Pancreas (tissue), 10 donors: ENCODE measurements around the gene LACTBL1. TPM values are rescaled to one million over a fixed set of nuclear protein-coding genes. Genes with fewer than 3 reads are reported as not detected.

ENCODE experiments used
- ATAC-seq, 4 donors: fragments of 200-7000 bp; cut with Tn5 transposase; one replicate each; pipeline versions ENCODE4 v1.8.0 to v1.9.1; 2020; ENCODE audit warnings: mild to moderate bottlenecking in 4 of 4, moderate library complexity in 4 of 4
- DNase-seq, 6 donors: peaks; one replicate each; pipeline ENCODE4 v3.0.0-alpha.2; 2020
- FAIRE-seq: peaks from 2 replicates; lab custom pipeline; 2012; peaks lifted over from hg19 to GRCh38; lab: Jason Lieb, UNC
- H3K27ac ChIP-seq, 4 donors: fragments of 200-600 bp; sonication (generic); 1 replicate in 3 of 4; 2 replicates in 1 of 4; pipeline versions ENCODE4 v1.5.0 to v1.8.0; 2020
- H3K27me3 ChIP-seq, 4 donors: fragments of 200-600 bp; one replicate each; pipeline ENCODE4 v1.8.0; 2021
- H3K36me3 ChIP-seq, 3 donors: fragments of 200-600 bp; sonication (generic) in 1 of 3; one replicate each; pipeline versions ENCODE4 v1.5.0 to v1.8.0; 2020 to 2021
- H3K4me1 ChIP-seq, 3 donors: fragments of 200-600 bp; one replicate each; pipeline ENCODE4 v1.8.0; 2021
- H3K4me3 ChIP-seq, 4 donors: fragments of 200-600 bp; sonication (generic) in 2 of 4; one replicate each; pipeline versions ENCODE4 v1.5.0 to v1.8.0; 2020 to 2021
- H3K9me3 ChIP-seq, 4 donors: fragments of 200-600 bp; one replicate each; pipeline ENCODE4 v1.8.0; 2021
- WGBS, 2 donors: extraction: QIAGEN DNeasy Blood & Tissue Kit; methylation state at CpG; one replicate each; pipeline ENCODE4 v1.1.7; 2013; 5-methylcytosine and 5-hydroxymethylcytosine counted together
- intact Hi-C, 3 donors: fragments of 100-400 bp; cut with DNase I; formaldehyde crosslinking; loops; one replicate each; pipeline versions ENCODE4 v1.11.1 to v1.14.2; 2022
- polyA plus RNA-seq, 2 donors: library from polyadenylated mRNA; stranded (reverse); fragments of 200-250 nt; gene quantifications; one replicate each; pipeline ENCODE4 v1.2.3, GENCODE V29; 2013
- total RNA-seq, 6 donors: library from RNA; stranded (reverse); fragmentation: NEBNext Ultra II Directional in 4 of 6; extraction: Animal tissue kit (Norgen Biotek cat#: 25700) in 4 of 6; gene quantifications; one replicate each; pipeline versions ENCODE4 v1.2.1 to v1.2.4, GENCODE V29; 2021 to 2023
- TF ChIP-seq, protein P1 (sequence below), 4 donors: fragments of 200-600 bp; sonication (generic) in 3 of 4; IDR thresholded peaks; one replicate each; pipeline versions ENCODE4 v1.5.0 to v1.8.0; 2021; ENCODE audit warnings: antibody characterized with exemption in 4 of 4
- donor health status: healthy with polysubstance abuse.
- donor health status: DM: no; HTN: no; CAD: no; lungs with moderate emphysema.
- donor health status: DM: no; HTN: no; CAD: no.
- donor health status: control.
- donor health status: control.
- donor health status: Bipolar disorder and iron deficiency.
- donor health status: DM: yes; HTN: yes; CAD: no.
- donor health status: DM: no; HTN: no; CAD: no.
- donor health status: DM: no; HTN: no; CAD: no.
- donor health status: DM: yes; HTN: yes; CAD: no.

The LACTBL1 gene
- total and polyA plus RNA-seq, 8 donors, result not detected

DNA sequence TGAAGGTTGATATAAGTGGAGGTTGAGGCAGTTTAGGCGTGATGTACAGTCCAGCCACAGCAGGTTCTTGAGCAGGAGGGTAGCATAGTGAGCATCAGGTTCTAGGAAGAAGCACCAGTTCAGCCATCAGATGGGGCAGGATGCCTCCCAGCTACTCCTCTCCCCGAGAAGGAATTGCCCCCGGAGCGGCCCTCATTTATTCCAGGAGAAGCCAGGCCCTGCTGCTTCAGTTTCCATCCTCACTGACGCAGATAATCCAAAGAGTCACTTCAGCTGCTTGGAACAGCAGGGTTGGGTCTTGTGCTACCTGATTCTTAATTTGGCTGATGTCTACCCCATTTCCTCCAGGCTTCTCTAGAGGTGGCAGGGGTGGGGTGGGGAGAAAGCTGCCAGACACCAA, 54.7 kb downstream of the LACTBL1 start:
- TF ChIP-seq, protein P1, sequence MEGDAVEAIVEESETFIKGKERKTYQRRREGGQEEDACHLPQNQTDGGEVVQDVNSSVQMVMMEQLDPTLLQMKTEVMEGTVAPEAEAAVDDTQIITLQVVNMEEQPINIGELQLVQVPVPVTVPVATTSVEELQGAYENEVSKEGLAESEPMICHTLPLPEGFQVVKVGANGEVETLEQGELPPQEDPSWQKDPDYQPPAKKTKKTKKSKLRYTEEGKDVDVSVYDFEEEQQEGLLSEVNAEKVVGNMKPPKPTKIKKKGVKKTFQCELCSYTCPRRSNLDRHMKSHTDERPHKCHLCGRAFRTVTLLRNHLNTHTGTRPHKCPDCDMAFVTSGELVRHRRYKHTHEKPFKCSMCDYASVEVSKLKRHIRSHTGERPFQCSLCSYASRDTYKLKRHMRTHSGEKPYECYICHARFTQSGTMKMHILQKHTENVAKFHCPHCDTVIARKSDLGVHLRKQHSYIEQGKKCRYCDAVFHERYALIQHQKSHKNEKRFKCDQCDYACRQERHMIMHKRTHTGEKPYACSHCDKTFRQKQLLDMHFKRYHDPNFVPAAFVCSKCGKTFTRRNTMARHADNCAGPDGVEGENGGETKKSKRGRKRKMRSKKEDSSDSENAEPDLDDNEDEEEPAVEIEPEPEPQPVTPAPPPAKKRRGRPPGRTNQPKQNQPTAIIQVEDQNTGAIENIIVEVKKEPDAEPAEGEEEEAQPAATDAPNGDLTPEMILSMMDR (IDR thresholded peaks at IDR 0.05), result no peak
- no peak overlapping the region for H3K27ac ChIP-seq
- H3K9me3 ChIP-seq, result no peaks in the 10 kb centered on the region
- H3K4me1 ChIP-seq, result no peaks in the 10 kb centered on the region
- intact Hi-C loops, result no loop called here
- no peak overlapping the region for H3K4me3 ChIP-seq
- no peaks in the 10 kb centered on the region for H3K27me3 ChIP-seq
- DNase-seq, result no peak
- ATAC-seq, result no peak
- 78 to 86% methylated on average over 5 of the region's 5 CpGs for WGBS, 2 donors
- FAIRE-seq, result no peak
- H3K36me3 ChIP-seq, result no peaks in the 10 kb centered on the region

DNA sequence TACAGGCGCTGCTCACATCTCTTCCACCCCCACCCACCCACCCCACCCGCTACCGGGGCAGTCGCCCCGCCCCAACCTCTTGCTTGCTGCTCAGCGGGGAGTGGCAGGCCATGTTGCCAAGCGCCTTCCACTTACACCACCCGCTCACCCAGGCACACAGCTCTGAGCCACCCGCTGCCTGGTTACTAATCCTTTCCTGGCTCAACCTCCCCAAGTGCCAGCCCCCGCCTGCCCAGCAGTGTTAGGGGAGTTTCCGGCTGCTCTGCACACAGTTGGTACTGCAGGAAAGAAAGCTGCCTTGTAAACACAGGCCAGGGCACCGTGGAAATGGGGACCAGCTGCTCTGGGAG, 56.2 kb downstream of the LACTBL1 start:
- TF ChIP-seq, protein P1 (IDR thresholded peaks at IDR 0.05), result no peak
- Histone ChIP-seq H3K36me3 (no peaks in the 10 kb centered on the region), H3K4me1 (no peaks in the 10 kb centered on the region), H3K9me3 (no peaks in the 10 kb centered on the region), H3K4me3 (no peak overlapping the region), H3K27me3 (no peaks in the 10 kb centered on the region), H3K27ac (no peak overlapping the region)
- FAIRE-seq, result no peak
- intact Hi-C loops, result no loop called here
- ATAC-seq, result peak in 1 of 4 donors; percentile 72
- no peak for DNase-seq
- 82 to 88% methylated on average over 12 of the region's 12 CpGs for WGBS, 2 donors

DNA sequence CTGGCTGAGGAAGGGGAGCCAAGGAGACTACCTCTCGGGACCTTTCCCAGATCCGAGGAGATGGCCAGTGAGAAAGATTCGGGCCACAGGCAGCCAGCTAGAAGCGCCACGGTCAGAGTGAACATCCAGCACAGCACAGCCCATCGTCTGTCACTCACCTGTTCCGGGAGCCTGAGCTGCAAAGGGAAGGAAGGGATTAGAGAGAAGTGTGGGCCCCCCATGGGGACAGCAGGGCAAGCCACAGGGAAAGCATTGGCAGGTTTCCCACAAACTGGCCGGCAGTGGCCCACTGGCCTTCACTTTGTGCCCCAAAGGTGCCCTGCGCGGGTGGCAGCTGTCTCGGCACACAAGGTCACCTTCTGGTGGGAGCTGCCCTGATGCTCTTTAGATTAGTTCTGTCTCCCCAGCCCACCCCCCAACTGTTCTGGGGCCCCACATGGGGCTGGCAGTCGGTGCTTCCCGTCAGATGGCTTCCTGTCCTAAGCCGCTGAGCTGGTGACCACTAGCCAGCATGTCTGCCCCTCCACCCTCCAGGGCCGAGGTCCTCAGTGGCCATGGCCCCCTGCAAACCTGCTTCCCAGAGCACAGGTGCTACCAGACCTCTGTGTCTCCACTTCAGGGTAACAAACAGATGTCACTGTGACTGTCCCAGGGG, 56.7 kb downstream of the LACTBL1 start:
- Histone ChIP-seq H3K4me3 (no peak overlapping the region), H3K9me3 (no peaks in the 10 kb centered on the region), H3K27ac (no peak overlapping the region), H3K27me3 (no peaks in the 10 kb centered on the region), H3K36me3 (no peaks in the 10 kb centered on the region), H3K4me1 (no peaks in the 10 kb centered on the region)
- no peak for FAIRE-seq
- TF ChIP-seq, protein P1 (IDR thresholded peaks at IDR 0.05), result no peak
- WGBS, 2 donors, result 72 to 83% methylated on average over 15 of the region's 15 CpGs
- DNase-seq, result no peak
- intact Hi-C loops, result no loop called here
- peak in 1 of 4 donors; percentile 12 for ATAC-seq

DNA sequence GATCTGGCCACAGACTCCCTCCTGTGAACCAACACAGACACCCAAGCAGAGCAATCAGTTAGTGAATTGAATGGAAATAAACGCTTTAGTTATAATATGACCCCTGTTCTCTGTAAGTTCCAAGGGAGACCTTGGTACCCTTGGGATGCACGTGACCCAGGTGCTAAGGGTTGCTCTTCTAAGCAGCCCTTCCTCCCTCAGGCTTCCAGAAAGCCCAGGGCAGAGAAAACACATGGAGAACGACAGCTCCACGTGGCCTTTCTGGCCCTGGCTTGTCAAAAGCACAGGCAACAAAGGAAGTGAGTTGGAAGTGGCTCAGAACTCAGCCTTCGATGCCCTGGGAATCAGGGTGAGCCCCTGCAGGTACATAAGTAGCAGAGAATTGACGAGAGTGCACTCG, 57.4 kb downstream of the LACTBL1 start:
- DNase-seq (no peak), ATAC-seq (no peak), FAIRE-seq (no peak)
- Histone ChIP-seq H3K27ac (no peak overlapping the region), H3K4me1 (no peaks in the 10 kb centered on the region), H3K36me3 (no peaks in the 10 kb centered on the region), H3K9me3 (no peaks in the 10 kb centered on the region), H3K4me3 (no peak overlapping the region), H3K27me3 (no peaks in the 10 kb centered on the region)
- TF ChIP-seq, protein P1 (IDR thresholded peaks at IDR 0.05), result no peak
- WGBS, 2 donors, result 71 to 81% methylated on average over 7 of the region's 7 CpGs
- intact Hi-C loops, result no loop called here

DNA sequence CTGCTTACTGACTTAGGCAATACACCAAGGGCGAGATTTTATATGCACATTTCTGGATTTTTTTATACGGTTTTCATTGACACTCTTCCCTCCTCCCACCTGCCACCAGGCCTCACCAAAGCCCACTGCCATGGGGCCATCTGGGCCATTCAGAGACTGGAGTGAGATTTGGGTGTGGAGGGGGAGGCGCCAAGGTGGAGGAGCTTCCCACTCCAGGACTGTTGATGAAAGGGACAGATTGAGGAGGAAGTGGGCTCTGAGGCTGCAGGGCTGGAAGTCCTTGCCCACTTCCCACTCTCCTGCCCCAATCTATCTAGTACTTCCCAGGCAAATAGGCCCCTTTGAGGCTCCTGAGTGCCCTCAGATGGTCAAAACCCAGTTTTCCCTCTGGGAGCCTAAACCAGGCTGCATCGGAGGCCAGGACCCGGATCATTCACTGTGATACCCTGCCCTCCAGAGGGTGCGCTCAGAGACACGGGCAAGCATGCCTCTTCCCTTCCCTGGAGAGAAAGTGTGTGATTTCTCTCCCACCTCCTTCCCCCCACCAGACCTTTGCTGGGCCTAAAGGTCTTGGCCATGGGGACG, 57.9 kb downstream of the LACTBL1 start:
- ATAC-seq (no peak), FAIRE-seq (no peak), DNase-seq (no peak)
- Histone ChIP-seq H3K4me1 (no peaks in the 10 kb centered on the region), H3K27me3 (no peaks in the 10 kb centered on the region), H3K36me3 (no peaks in the 10 kb centered on the region), H3K9me3 (no peaks in the 10 kb centered on the region), H3K27ac (no peak overlapping the region), H3K4me3 (no peak overlapping the region)
- 84 to 87% methylated on average over 8 of the region's 8 CpGs for WGBS, 2 donors
- TF ChIP-seq, protein P1 (IDR thresholded peaks at IDR 0.05), result no peak
- intact Hi-C loops, result no loop called here
